HG03342 (cell line): ENCODE data around the gene KCTD6.

Experiments
- ATAC-seq: cut with Tn5 transposase; IDR thresholded peaks from one replicate; pipeline ENCODE4 v1.9.1; 2021; ENCODE audit warnings: mild to moderate bottlenecking, moderate library complexity; ENCODE audit not compliant: unreplicated experiment

KCTD6 gene

DNA sequence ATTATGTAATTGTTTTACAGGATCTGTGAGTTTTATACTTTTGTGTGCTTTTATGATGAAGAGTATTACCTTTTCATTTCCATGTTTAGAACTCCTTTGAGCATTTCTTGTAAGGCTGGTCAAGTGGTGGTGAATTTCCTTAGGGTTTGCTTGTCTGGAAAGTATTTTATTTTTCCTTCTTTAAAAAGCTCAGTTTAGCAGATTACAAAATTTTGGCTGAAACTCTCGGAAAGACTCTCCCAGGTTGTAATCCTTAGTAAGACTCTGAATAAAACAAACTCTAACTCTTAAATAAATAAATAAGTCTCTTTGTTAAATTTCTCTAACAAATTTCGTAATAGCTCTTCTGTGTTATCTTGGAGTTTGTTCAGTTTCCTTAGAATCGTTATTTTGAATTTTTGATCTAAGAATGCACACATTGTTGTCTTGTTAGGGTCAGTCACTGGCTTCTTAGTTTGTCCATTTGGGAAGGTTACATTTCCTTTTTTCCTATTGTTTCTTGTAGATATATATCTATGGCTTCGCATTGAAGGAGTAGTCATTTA is 59.8 kb downstream of the KCTD6 start:
- no peak for ATAC-seq
